Esophagus muscularis mucosa (tissue), 4 donors: ENCODE measurements around the gene PDGFA. TPM values are rescaled to one million over a fixed set of nuclear protein-coding genes. Genes with fewer than 3 reads are reported as not detected.

Source experiments
- DNase-seq: peaks from one replicate; pipeline ENCODE4 v3.0.0-alpha.2; 2017; ENCODE audit errors: extremely low spot score
- H3K27ac ChIP-seq, 4 donors: fragments of 200-600 bp; sonication (generic); replicated peaks in 1 of 4; 1 replicate in 3 of 4; 2 replicates in 1 of 4; pipeline ENCODE4 v1.5.1; 2016 to 2019; ENCODE audit warnings: mild to moderate bottlenecking in 1 of 4
- H3K27me3 ChIP-seq, 4 donors: fragments of 200-600 bp; sonication (generic); one replicate each; pipeline versions ENCODE4 v1.5.1 to v1.6.0; 2016 to 2019
- H3K36me3 ChIP-seq, 4 donors: fragments of 200-600 bp; sonication (generic); one replicate each; pipeline ENCODE4 v1.5.1; 2016 to 2019
- H3K4me1 ChIP-seq, 4 donors: fragments of 200-600 bp; sonication (generic); one replicate each; pipeline ENCODE4 v1.5.1; 2016 to 2019
- H3K4me3 ChIP-seq, 4 donors: fragments of 200-600 bp; sonication (generic); 1 replicate in 2 of 4; 2 replicates in 2 of 4; pipeline ENCODE4 v1.5.1; 2016 to 2019; ENCODE audit warnings: mild to moderate bottlenecking in 4 of 4, moderate library complexity in 1 of 4
- H3K9me3 ChIP-seq, 4 donors: fragments of 200-600 bp; sonication (generic); 1 replicate in 3 of 4; 2 replicates in 1 of 4; pipeline ENCODE4 v1.5.1; 2016 to 2019
- EP300 ChIP-seq: sonication (generic); formaldehyde crosslinking; IDR thresholded peaks from one replicate; pipeline ENCODE4 v1.6.1; 2017; ENCODE audit warnings: antibody characterized with exemption
- POLR2A ChIP-seq: fragments of 450-650 bp; IDR thresholded peaks from one replicate; pipeline ENCODE4 v1.6.1; 2017; ENCODE audit warnings: antibody characterized with exemption, moderate library complexity, mild to moderate bottlenecking, low read depth
- POLR2AphosphoS5 ChIP-seq, 2 donors: sonication (generic); formaldehyde crosslinking; IDR thresholded peaks; one replicate each; pipeline ENCODE4 v1.6.1; 2017; ENCODE audit warnings: antibody characterized with exemption in 2 of 2
- WGBS: methylation state at CpG from one replicate; pipeline ENCODE4 v1.1.5; 2018; 5-methylcytosine and 5-hydroxymethylcytosine counted together
- intact Hi-C: fragments of 100-400 bp; cut with DNase I; formaldehyde crosslinking; loops from one replicate; pipeline ENCODE4 v1.15.1; 2023
- total RNA-seq, 4 donors: library from RNA; depleted of rRNA; stranded (reverse); fragments of >200 nt; gene quantifications; one replicate each; pipeline versions ENCODE4 v1.1.0 to v1.2.1, GENCODE V29; 2016
- TF ChIP-seq, protein P1 (sequence below), 3 experiments: fragments of 200-600 bp in 2 of 3; fragments of 450-650 bp in 1 of 3; sonication (generic) in 2 of 3; IDR thresholded peaks; one replicate each; pipeline ENCODE4 v1.5.1; 2017 to 2019; ENCODE audit warnings: antibody characterized with exemption in 3 of 3, mild to moderate bottlenecking in 2 of 3, moderate library complexity in 1 of 3

PDGFA gene
- total RNA-seq, 4 donors from 2014 or later: 88.0 to 184 (median 119) TPM

- intact Hi-C loops: no loop called here
- 95% methylated on average over 6 of the region's 7 CpGs for WGBS
- TF ChIP-seq POLR2AphosphoS5 (IDR thresholded peaks at IDR 0.05): no peak
- TF ChIP-seq POLR2A: no peak
- TF ChIP-seq, protein P1, sequence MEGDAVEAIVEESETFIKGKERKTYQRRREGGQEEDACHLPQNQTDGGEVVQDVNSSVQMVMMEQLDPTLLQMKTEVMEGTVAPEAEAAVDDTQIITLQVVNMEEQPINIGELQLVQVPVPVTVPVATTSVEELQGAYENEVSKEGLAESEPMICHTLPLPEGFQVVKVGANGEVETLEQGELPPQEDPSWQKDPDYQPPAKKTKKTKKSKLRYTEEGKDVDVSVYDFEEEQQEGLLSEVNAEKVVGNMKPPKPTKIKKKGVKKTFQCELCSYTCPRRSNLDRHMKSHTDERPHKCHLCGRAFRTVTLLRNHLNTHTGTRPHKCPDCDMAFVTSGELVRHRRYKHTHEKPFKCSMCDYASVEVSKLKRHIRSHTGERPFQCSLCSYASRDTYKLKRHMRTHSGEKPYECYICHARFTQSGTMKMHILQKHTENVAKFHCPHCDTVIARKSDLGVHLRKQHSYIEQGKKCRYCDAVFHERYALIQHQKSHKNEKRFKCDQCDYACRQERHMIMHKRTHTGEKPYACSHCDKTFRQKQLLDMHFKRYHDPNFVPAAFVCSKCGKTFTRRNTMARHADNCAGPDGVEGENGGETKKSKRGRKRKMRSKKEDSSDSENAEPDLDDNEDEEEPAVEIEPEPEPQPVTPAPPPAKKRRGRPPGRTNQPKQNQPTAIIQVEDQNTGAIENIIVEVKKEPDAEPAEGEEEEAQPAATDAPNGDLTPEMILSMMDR (IDR thresholded peaks at IDR 0.05): no peak
- TF ChIP-seq EP300: no peak
- H3K9me3 ChIP-seq: peaks cover 0 to 14% (median 4%) of the 10 kb centered on the region in 4 donors
- no peak for DNase-seq
- no peak overlapping the region for H3K27ac ChIP-seq
- H3K4me1 ChIP-seq: peaks cover 0 to 14% (median 14%) of the 10 kb centered on the region in 4 donors
- H3K4me3 ChIP-seq: no peak overlapping the region
- H3K27me3 ChIP-seq: peaks cover 0 to 6% (median 0%) of the 10 kb centered on the region in 4 donors
- no peaks in the 10 kb centered on the region for H3K36me3 ChIP-seq
Observed at GRCh38 chr7:475425-475728, 44.3 kb downstream of the PDGFA start.

DNA sequence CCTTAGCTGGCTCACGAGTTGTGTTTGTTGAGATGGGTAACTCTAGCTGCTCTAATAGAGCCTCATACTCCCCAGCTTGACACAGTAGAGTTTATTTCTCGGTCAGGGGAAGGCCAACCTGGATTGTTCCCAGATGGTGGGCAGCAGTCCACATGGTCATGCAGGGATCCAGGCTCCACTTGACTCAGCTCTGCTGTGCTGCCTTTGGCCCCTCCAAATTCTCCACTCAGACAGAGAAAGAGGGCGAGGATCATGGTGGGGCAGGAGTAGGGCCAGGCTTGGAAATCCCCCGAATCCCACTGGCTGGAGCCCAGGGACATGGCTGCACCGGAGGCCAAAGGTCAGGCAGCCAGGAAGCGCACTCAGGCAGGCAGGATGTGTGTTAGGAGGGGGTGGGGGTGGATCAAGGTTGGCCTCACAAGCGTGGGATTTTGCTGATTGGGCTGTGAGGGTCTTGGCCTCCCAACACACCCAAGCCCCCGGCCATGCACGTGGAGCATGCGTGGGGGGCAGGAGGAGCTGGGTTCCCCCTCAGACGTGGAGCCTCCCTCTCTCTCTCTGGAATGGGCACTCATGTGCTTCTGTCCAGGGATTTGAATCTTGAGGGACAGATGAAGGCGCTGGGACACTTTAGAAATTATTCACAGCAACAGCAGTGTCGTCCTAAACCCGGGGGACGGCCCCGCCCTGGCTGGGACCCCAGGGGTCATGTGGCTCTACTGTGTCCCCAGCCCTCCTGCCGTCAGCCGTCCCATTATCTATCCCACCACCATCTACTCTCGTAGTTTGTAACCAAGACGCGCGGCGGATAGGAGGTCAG lies 44.8 kb downstream of the PDGFA start:
- WGBS: 84% methylated on average over 23 of the region's 23 CpGs
- no peak for DNase-seq
- peaks cover 0 to under 1% (median 0%) of the 10 kb centered on the region in 4 donors for H3K27me3 ChIP-seq
- intact Hi-C loops: no loop called here
- no peak overlapping the region for H3K27ac ChIP-seq
- H3K36me3 ChIP-seq: no peaks in the 10 kb centered on the region
- H3K9me3 ChIP-seq: peaks cover 0 to 14% (median 4%) of the 10 kb centered on the region in 4 donors
- peaks cover 0 to 14% (median 14%) of the 10 kb centered on the region in 4 donors for H3K4me1 ChIP-seq
- TF ChIP-seq EP300 (no peak), POLR2A (no peak), POLR2AphosphoS5 (IDR thresholded peaks at IDR 0.05) (no peak)
- TF ChIP-seq, protein P1 (IDR thresholded peaks at IDR 0.05): no peak
- H3K4me3 ChIP-seq: no peak overlapping the region

DNA sequence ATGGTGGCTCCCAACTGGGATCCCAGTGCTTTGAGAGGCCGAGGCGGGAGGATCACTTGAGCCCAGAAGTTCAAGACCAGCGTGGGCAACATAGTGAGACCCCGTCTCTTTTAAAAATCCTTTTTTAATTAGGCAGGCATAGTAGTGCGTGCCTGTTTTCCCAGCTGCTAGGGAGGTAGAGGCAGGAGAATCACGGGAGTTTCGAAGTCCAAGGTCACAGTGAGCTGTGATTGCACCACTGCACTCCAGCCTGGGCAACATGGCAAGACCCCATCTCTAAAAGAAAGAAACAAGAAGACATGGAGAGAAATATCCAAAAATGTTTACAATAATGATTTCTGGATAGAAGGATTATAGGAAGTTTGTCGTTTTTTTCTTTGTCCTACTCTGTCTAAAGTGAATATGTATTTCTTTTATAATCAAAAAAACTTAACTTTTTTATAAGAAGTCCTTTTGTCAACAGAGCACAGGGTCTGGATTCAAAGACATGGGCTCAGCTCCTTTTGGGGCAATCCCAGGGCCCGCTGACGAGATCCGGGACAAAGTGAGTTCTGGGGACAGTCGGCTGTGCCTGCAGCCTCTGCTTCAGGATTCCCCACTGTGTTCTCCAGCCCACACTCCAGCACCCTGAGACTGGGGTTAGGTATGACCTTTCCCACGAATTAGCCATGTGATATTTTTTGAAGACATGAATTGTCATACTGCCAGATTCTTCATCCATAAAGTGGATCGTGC lies 45.6 kb downstream of the PDGFA start:
- Histone ChIP-seq H3K36me3 (no peaks in the 10 kb centered on the region), H3K4me3 (no peak overlapping the region), H3K27ac (no peak overlapping the region), H3K9me3 (peaks cover 0 to 14% (median 4%) of the 10 kb centered on the region in 4 donors), H3K4me1 (peaks cover 0 to 14% (median 14%) of the 10 kb centered on the region in 4 donors), H3K27me3 (no peaks in the 10 kb centered on the region)
- intact Hi-C loops: no loop called here
- TF ChIP-seq POLR2AphosphoS5 (IDR thresholded peaks at IDR 0.05): no peak
- TF ChIP-seq, protein P1 (IDR thresholded peaks at IDR 0.05): no peak
- TF ChIP-seq POLR2A: no peak
- no peak for TF ChIP-seq EP300
- 87% methylated on average over 14 of the region's 14 CpGs for WGBS
- DNase-seq: no peak

- DNase-seq: no peak
- intact Hi-C loops: no loop called here
- H3K9me3 ChIP-seq: peaks cover 0 to 14% (median 4%) of the 10 kb centered on the region in 4 donors
- no peaks in the 10 kb centered on the region for H3K27me3 ChIP-seq
- no peak overlapping the region for H3K27ac ChIP-seq
- TF ChIP-seq, protein P1 (IDR thresholded peaks at IDR 0.05): no peak
- TF ChIP-seq EP300 (no peak), POLR2A (no peak), POLR2AphosphoS5 (IDR thresholded peaks at IDR 0.05) (no peak)
- H3K4me3 ChIP-seq: no peak overlapping the region
- H3K4me1 ChIP-seq: peaks cover 0 to 14% (median 14%) of the 10 kb centered on the region in 4 donors
- no peaks in the 10 kb centered on the region for H3K36me3 ChIP-seq
- 89% methylated on average over 12 of the region's 18 CpGs for WGBS
Observed at GRCh38 chr7:473211-473734, 46.4 kb downstream of the PDGFA start.
